Putamen (tissue), 1 donor: ENCODE results near the gene FBXL7.

Source experiments
- DNase-seq: peaks from one replicate; pipeline ENCODE4 v3.0.0-alpha.2; 2016; ENCODE audit warnings: low spot score

FBXL7 gene

DNA sequence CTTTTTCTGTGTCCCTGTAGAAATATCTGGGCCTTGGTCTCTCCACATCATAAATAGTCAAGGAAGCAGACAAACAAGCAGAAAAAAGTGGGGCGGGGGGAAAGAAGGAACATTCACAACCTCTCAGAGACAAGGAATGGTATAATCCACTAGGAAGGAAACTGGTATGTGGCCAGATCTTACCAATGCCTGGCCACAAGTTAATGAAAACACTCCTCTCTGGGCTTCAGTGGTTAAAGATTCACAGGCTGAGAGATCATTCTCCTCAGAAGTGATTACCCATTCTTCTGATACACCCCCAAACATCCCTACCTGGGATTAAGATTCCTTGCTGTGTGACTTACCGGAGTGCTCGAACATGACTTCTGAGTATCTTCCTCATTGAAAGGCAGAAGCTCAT, 389.0 kb downstream of the FBXL7 start:
- no peak for DNase-seq

DNA sequence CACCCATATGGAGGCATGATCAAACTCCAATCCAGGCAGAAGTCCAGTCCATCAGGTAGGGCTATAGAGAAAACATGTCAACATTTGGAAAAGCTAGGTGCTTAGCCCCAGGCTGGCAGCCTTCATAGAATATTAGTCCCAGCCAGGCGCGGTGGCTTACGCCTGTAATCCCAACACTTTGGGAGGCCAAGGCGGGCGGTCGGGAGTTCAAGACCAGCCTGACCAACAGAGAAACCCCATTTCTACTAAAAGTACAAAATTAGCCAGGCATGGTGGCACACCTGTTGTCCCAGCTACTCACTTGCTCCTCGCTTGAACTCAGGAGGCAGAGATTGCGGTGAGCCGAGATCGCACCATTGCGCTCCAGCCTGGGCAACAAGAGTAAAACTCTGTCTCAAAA, 393.9 kb downstream of the FBXL7 start:
- no peak for DNase-seq

DNA sequence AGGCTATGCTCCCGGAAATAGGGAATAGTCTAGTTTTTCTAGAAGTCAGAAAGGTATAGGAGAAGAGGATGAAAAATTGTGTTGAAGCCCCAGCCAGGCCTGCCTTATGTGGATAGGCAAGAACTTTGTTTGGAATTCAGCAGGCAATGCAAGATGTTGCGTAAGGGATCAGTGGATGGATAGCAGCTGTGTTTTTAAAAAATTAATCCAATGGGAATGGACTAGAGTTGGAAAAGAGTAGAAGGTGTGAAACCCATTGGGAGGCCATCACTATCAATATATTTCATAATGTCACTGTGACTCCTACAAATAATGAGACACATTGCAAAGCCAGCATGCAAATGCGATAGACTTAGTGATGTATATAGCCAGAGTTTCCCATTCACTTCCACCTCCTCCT, 397.7 kb downstream of the FBXL7 start:
- DNase-seq, result no peak

DNA sequence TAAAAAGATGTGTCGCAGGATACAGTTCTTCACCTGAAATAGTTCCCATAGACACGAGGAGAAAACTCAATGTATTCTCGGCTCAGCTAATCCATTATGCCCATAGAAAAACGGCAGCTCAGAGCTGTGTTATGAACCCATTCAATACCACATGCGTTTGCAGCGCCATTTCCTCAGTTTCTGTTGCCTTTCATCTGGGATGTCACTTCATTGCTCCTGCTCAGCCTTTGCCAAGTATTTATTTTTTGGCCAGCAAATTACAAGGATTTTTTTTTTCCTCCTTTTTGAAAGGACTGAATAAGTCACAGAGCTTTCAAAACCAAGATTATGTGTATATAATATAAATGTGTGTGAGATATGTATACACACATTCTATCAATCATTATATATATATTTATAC, 398.7 kb downstream of the FBXL7 start:
- no peak for DNase-seq

DNA sequence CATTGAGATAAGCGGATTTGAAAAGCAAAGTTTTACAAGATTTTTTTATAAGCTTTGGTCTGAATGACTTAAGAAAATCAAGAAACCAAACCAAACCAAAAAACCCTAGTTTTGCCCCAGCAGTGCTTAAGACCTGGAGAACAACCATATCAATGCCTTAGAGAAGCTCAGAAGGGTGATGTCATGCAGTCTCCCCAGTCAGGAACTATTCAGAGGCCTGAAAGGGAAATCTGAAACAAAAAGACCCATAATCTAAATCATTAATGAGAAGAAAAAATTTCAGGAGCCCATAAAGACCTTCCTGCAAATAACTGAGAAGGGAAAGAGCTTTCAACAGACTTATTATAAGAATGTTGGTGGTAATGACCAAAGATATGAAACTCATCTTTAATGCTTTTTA, 399.5 kb downstream of the FBXL7 start:
- no peak for DNase-seq

DNA sequence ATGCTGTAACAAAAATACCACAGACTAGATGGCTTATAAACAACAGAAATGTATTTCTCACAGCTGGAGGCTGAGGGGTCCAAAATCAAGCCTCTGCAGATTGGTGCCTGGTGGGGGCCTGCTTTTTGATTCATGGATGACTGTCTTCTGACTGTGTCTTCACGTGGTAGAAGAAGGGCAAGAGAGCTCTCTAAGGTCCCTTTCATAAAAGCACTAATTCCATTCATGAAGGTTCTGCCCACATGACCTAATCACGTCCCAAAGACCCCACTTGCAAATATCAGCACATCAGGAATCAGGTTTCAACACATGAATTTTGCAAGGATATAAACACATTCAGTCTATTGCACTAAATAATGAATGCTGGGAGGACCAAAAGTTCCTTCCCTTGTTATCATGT, 401.2 kb downstream of the FBXL7 start:
- DNase-seq, result no peak

DNA sequence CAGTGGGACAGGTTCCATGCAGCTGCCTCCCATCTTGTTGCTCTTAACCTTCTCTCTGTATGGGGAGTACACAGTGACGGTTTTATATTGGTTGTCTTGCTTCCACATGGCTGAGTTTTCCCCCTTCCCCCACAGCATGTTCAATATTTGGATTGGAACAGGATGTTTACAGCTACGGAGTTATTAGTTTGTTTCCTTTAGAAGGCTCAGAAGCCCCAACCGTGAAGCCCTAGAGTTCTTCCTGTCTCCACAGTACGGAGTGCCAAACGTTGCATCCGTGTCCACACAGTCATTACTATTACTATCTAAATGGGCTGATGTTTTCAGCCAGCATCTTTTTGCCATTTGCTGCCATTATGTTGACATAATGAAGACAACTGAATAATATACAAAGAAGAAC, 402.1 kb downstream of the FBXL7 start:
- DNase-seq, result no peak

DNA sequence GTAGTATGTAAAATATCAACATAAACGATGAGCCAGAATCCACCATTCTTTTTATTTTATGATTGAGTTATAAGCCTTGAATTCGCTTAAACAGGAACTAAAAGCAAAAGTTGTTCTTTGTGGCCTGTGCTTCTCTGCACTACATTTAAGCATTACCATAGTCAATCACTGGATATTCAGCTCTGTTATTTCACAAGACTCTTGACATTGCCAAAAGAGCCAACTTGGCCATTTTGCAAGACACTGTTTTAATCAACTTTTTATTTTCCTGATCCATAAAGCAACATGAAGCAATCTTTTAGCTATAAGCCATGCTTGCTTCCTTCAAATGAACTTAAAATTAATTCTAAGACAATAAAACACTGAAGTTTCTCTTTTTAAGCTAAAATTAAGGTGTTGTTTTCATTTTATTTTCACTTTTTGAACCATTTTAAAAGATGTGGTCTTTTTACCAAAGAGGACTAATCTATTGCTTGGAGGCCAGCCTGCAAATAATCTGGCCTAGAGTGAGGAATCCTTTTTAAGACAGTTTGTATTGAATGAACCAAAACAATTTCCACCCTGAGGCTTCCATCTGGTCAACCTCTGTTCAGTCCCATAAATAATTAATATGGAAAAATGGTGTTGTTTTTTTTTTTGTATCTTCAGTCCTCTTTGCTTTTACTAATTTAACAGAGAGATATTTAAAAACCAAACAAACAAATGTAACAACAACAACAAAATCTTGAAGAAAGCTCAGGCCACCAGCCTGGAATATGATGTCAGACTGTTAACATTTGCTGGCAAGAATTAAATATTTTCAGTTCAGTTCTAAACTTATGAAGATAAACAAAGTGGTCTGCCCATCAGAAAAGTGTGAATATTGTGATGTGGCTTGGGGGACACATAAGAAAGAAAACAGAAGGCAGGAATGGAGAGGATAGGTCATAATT, 405.2 kb downstream of the FBXL7 start:
- no peak for DNase-seq

DNA sequence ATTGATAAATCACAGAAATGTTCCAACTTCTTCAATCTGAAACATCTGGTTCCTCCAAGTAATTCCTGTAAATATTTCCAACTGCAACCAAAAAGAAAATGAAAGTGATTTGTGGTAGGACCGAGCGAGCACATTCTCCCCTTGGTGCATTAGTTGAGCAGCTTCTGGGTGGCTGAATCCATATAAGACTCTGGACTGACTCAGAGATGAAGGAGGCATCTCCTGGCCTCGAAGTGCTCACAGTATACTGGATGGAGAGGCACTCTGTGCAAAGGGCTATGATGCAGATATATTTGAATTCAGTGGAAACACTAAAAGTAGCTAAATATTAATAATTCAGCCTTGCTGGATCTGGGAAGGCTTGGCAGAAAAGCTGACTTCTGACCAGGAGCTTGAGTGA, 414.7 kb downstream of the FBXL7 start:
- DNase-seq, result no peak

DNA sequence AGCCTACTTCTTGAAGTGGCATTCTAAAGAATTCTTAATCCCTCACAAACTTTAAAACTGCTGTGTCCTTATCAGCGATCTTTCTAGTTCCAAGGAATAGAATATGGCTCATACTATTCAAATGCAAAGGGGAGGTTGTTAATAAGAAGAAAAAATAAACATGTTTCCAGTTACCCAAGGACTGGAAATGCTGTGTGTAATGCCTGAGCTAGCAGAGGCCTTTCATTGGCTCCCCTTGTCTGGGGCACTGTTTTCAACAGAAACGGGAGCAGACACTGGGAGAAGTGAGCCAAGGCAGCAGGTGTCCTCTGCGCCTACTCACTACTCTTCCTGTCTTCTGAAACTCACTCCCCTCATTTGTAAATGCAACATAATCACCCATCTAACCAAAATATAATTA, 426.6 kb downstream of the FBXL7 start:
- no peak for DNase-seq

DNA sequence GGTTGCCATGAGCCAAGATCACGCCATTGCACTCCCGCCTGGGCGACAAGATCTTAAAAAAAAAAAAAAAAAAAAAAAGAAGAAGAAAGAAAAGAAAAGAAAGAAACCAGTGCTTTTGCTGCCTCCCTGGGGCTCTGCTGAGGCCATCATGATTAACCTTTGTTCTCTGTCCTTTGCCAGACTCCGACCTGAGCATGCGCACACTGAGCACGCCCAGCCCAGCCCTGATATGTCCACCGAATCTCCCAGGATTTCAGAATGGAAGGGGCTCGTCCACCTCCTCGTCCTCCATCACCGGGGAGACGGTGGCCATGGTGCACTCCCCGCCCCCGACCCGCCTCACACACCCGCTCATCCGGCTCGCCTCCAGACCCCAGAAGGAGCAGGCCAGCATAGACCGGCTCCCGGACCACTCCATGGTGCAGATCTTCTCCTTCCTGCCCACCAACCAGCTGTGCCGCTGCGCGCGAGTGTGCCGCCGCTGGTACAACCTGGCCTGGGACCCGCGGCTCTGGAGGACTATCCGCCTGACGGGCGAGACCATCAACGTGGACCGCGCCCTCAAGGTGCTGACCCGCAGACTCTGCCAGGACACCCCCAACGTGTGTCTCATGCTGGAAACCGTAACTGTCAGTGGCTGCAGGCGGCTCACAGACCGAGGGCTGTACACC, 427.9 kb downstream of the FBXL7 start:
- DNase-seq, result no peak

DNA sequence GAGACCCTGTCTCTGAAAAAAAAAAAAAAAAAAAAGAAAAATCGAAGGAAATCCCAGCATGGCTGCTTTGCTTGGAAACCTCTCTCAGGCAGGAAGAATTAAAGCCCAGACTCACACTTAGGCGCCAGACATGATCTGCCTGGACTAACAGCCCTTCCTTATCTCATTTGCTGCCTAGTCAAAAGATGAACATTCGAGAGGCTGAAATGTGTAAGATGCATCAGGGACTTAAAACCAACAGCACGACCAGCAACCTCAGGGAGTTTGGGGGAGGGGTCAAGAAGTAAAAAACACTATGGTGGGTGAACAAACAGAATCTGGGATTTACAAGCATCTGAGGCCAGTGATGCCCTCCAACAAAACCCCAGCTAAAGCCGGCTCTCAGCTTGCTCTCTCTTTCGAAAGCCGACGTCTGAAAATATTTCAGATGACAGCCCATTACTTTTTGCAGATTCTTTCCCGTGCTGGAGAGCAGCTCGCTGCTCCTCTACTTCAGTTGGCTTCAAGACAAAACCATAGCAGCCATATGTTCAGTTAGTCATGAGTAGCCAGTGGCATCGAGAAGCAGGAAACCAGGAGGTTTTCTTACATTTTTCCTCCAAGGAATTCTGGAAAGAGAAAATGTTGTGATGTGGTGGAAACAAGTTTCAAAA, 429.8 kb downstream of the FBXL7 start:
- no peak for DNase-seq

DNA sequence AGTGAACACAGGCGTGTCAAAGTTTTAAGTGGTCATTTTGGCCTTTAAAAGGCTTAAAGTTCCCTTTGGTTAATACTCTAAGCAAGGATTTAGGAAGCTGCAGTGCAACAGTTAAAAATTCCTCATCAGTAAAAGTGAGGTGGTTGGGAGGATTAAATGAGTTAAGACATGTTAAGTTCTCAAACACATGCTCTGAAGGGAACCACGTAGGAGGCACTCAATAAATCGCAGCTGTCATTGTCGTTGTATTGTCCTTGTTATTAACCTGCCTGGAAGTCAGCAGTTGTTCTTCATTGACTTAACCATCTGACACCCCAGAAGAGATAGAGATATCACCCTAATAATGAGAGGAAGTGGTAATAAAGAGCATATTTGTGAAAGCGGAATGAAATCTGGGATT, 432.1 kb downstream of the FBXL7 start:
- peak; percentile 12 for DNase-seq

DNA sequence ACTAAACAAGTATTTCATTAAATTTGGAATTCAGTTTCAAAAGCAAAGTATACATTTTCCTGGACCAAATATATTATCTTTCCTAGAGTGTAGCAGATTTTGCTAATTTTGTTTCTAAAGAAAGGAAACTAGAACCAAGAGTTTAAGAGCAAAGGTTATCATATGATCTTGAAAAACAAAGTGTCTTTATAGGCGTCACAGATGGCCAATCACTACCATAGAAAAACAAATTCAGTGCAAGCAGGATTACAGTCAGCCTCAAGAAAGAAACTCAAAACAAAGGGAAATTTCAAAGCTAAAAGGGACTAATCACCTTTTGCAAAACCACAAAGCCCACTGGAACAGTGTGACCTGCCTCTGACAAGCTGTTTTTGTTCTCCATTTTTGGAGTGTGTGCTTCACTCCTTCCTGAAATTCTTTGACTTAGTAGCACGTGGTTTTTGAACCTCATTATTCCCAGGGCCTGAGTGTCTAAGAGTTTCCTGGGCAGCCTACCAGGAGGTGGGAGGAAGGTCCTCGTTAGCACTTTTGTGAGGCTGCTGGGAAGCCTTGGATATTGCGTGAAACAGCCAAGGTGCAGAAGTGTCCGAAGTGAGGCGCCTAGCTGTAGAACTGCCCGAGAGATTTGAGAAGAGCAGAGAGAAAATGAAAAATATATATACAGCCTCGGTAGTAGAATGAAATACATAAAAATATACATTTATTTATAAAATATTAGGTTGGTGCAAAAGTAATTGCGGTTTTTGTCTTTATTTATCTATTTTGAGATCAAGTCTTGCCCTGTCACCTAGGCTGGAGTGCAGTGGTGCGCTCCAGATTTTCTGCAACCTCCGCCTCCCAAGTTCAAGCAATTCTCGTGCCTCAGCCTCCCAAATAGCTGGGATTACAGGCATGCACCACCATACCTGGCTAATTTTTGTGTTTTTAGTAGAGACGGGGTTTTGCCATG, 433.6 kb downstream of the FBXL7 start:
- peak; percentile 16 for DNase-seq

DNA sequence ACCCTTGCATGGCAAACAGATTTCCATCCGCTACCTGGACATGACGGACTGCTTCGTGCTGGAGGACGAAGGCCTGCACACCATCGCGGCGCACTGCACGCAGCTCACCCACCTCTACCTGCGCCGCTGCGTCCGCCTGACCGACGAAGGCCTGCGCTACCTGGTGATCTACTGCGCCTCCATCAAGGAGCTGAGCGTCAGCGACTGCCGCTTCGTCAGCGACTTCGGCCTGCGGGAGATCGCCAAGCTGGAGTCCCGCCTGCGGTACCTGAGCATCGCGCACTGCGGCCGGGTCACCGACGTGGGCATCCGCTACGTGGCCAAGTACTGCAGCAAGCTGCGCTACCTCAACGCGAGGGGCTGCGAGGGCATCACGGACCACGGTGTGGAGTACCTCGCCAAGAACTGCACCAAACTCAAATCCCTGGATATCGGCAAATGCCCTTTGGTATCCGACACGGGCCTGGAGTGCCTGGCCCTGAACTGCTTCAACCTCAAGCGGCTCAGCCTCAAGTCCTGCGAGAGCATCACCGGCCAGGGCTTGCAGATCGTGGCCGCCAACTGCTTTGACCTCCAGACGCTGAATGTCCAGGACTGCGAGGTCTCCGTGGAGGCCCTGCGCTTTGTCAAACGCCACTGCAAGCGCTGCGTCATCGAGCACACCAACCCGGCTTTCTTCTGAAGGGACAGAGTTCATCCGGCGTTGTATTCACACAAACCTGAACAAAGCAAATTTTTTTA, 436.7 kb downstream of the FBXL7 start:
- no peak for DNase-seq

DNA sequence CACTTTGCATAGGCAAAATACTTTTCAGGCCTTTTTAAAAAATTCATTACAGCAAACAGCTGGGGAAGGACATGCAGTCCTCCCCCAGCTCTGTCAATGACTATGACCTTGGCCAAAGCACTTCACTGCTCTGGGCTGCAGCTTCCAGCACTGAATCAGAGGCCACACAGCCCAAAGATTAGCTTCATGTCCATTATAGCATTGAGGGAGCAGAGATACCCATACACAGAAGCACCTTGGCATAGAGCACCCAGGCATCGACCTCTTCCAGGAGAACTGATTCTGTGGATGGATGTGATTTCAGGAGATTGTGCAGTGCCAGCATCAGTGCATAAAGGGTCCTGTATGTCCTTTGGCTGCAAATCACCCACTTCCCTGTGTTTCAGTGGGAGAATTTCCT, 437.7 kb downstream of the FBXL7 start:
- no peak for DNase-seq

DNA sequence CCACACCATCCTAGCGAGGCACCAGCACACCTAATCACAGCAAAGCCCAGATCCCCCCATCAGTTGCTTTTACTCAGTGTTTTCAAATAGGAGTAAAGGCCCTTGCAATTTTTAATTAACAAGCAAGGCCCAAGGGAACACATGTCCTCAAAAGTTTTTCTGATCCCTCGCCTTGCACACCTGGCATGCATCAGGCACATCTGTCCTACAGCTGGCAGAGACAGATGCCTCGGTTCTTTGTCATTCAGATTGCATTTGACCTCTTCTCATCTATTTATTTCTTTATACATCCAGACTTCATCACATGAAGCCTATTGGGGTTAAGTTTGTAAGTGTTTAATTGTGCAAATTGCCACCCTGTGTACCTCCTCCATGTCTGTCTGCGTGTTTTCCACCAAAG, 438.2 kb downstream of the FBXL7 start:
- no peak for DNase-seq

DNA sequence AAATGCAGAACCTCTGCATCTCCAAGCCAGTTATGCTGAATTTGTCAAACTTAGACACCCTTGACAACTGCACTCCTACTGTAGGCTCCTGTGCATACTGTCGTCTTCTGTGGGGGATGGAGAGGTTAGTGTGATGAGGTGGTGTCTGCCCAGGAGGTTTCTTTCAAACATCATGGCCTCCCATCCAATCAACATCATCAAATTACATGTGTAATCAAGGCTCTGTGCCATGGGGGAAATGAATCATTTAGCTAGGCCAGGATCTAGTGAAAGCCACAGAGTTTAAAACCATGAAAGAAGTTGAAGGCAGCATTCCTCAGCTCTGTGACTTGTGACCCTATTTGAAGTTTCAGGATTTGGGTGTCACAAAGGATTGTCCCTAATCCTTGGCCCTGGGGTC, 439.0 kb downstream of the FBXL7 start:
- DNase-seq, result no peak

DNA sequence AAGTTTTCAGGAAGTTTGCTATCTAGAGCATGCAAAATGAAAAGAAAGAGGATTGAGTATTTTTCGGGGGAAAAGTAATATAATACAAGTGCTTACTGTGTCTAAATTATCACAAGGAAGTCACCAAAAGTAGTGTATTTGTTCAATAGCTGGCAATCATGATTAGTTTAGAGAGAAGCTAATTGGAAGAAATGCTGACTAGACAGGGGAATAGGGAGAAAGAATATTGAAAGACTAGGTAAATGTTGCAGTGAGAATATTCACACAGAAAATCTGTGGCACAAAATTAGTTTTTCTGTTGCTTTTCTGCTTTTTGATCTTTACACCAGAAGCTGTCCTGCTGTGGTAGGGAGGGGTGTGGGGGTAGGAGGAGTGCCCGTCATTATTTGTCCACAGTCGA, 440.9 kb downstream of the FBXL7 start:
- DNase-seq, result no peak

DNA sequence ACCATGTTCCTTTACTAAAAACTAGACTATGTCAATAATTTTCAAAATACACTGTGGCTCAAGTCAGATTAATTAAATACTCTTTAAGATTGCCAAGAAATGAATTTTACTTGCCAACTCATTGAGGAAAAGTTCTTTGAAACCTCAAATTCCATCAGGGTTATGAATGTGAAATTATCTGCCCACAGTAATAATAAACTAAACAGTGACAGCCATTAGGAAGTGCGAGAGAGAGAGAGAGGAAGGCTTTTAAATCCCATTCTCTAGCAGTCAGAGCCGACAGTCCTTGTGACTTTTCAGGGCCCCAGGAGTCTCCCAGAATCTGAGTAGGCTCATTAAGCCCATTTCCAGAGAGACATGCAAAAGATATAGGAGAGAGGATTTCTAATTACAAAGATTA, 443.5 kb downstream of the FBXL7 start:
- DNase-seq, result no peak

DNA sequence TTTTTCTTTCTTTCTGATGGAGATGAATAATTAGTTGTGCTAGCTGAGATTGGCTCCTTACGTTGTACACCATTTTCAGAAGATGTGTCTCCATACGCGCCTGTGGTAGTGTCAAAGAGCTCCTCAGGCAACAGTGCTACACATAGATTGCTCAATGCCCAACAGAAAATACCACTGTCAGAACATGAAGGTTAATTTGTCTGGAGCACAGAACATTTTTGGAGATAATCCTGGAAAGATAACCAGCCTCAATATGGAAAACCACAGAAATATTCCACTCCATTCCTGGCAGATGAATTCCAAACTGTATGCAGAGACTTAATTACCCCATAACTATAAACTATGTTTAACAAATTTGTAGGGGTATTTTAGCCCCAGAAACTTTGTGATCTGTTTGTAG, 446.0 kb downstream of the FBXL7 start:
- DNase-seq, result no peak
